Duodenal mucosa (tissue), 2 donors: Measurements from ENCODE around the gene CDKN1B.
A peak's percentile ranks its signal among the peaks of the same experiment; 100 is the strongest.

Source experiments
- H3K27ac ChIP-seq: one replicate; pipeline ENCODE4 v1.7.0; 2013; ENCODE audit warnings: low read depth, low read length
- H3K27me3 ChIP-seq, 2 donors: one replicate each; pipeline ENCODE4 v1.7.0; 2013; ENCODE audit warnings: low read length in 2 of 2, control low read depth in 1 of 2; ENCODE audit not compliant: insufficient read depth in 2 of 2, control insufficient read depth in 1 of 2
- H3K36me3 ChIP-seq, 2 donors: one replicate each; pipeline ENCODE4 v1.7.0; 2013; ENCODE audit warnings: low read length in 2 of 2, control low read depth in 1 of 2; ENCODE audit not compliant: insufficient read depth in 2 of 2, control insufficient read depth in 1 of 2
- H3K4me1 ChIP-seq, 2 donors: one replicate each; pipeline ENCODE4 v1.7.0; 2013; ENCODE audit warnings: low read length in 2 of 2, control low read depth in 1 of 2; ENCODE audit not compliant: insufficient read depth in 2 of 2, control insufficient read depth in 1 of 2
- H3K4me3 ChIP-seq, 2 donors: one replicate each; pipeline ENCODE4 v1.7.0; 2013; ENCODE audit warnings: low read length in 2 of 2, low read depth in 1 of 2
- H3K9ac ChIP-seq, 2 donors: one replicate each; pipeline ENCODE4 v1.7.0; 2013; ENCODE audit warnings: low read length in 2 of 2, low read depth in 1 of 2
- H3K9me3 ChIP-seq, 2 donors: one replicate each; pipeline ENCODE4 v1.7.0; 2013; ENCODE audit warnings: low read length in 2 of 2, control low read depth in 1 of 2; ENCODE audit not compliant: control insufficient read depth in 1 of 2

The CDKN1B gene

DNA sequence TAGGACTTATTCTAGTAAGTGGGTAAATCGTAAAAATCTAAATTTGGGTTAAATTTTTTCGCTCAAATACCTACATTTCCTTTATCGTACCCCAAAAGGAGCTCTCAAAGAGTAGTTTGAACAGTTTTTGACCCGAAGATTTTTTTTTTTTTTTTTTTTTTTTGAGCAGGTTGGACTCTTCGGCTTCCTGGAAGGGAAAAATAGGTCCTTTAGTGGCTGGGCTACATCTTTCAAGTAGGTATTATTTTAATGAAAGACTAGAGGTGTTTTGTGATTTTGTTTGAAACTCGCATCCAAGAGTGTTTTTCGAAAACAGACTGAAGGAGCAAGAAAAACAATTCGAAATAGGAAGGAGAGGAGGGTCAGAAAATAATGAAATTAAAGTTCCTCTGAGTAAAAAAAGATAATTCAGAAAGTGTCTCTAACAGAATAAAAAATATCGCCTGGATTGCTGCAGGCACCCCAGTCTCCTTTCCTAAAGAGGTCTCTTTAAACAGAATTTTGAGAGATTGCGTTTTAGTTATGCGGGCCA is 6.0 kb downstream of the CDKN1B start:
- peaks cover 28 to 32% of the 10 kb centered on the region in 2 donors for H3K4me1 ChIP-seq
- H3K27ac ChIP-seq: peak overlapping the region; percentile 98
- H3K9me3 ChIP-seq: no peaks in the 10 kb centered on the region
- H3K27me3 ChIP-seq: no peaks in the 10 kb centered on the region
- H3K9ac ChIP-seq: peak overlapping the region; percentile 85 to 100
- H3K36me3 ChIP-seq: peaks cover 12 to 25% of the 10 kb centered on the region in 2 donors
- peak overlapping the region; percentile 76 to 87 for H3K4me3 ChIP-seq

GRCh38 chr12:12723681-12724420 is 6.7 kb downstream of the CDKN1B start:
- Histone ChIP-seq H3K4me3 (peak overlapping the region; percentile 76 to 87), H3K9ac (peak overlapping the region; percentile 85 to 100), H3K4me1 (peaks cover 28 to 35% of the 10 kb centered on the region in 2 donors)

DNA sequence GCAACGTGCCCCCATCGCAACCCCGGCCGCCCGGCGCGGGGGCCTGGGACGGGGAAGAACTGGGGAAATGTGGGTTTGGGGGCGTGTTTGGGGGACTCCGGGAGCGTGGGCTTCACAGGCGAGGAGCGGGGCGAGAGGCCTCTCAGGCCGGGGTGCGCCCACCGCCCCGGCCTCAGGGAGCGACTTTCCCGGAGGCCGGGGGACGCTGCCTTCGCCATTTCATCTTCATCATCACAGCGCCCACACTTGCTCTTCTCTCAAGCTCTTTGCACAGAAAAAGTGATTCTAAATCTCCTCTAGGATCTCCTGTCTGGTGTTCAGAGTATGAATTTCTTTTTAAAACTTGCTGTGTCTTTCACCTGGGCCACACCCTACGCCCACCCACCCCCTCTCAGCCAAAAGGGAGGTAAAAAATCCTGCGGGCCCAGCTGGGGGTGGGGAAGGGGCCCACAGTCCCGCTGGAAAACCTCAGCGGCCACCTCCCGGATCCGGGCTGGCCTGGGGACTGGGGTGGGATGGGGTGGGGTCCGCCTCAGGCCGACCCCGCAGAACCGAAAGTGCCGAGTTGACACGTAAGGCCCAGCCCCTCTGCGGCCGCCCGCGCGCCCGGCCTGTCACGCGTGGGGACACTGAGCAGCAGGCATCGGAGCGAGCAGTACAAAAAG is 7.4 kb downstream of the CDKN1B start:
- peak overlapping the region; percentile 85 to 100 for H3K9ac ChIP-seq
- no peaks in the 10 kb centered on the region for H3K9me3 ChIP-seq
- peak overlapping the region; percentile 76 to 87 for H3K4me3 ChIP-seq
- H3K36me3 ChIP-seq: peaks cover 11 to 14% of the 10 kb centered on the region in 2 donors
- H3K27me3 ChIP-seq: no peaks in the 10 kb centered on the region
- H3K27ac ChIP-seq: peak overlapping the region; percentile 98
- H3K4me1 ChIP-seq: peaks cover 28 to 31% of the 10 kb centered on the region in 2 donors

More at GRCh38 chr12:12723681-12724420, 6.7 kb downstream of the CDKN1B start:
- no peaks in the 10 kb centered on the region for H3K27me3 ChIP-seq
- peaks cover 12 to 19% of the 10 kb centered on the region in 2 donors for H3K36me3 ChIP-seq
- H3K9me3 ChIP-seq: no peaks in the 10 kb centered on the region
- H3K27ac ChIP-seq: peak overlapping the region; percentile 98

- H3K27ac ChIP-seq: peak overlapping the region; percentile 98
- peak overlapping the region; percentile 96 to 100 for H3K9ac ChIP-seq
- no peaks in the 10 kb centered on the region for H3K9me3 ChIP-seq
- peaks cover 9 to 11% of the 10 kb centered on the region in 2 donors for H3K36me3 ChIP-seq
- H3K4me1 ChIP-seq: peaks cover 26 to 27% of the 10 kb centered on the region in 2 donors
- peak overlapping the region; percentile 87 to 90 for H3K4me3 ChIP-seq
- H3K27me3 ChIP-seq: no peaks in the 10 kb centered on the region
Measured at GRCh38 chr12:12725086-12725955, 8.2 kb downstream of the CDKN1B start.

DNA sequence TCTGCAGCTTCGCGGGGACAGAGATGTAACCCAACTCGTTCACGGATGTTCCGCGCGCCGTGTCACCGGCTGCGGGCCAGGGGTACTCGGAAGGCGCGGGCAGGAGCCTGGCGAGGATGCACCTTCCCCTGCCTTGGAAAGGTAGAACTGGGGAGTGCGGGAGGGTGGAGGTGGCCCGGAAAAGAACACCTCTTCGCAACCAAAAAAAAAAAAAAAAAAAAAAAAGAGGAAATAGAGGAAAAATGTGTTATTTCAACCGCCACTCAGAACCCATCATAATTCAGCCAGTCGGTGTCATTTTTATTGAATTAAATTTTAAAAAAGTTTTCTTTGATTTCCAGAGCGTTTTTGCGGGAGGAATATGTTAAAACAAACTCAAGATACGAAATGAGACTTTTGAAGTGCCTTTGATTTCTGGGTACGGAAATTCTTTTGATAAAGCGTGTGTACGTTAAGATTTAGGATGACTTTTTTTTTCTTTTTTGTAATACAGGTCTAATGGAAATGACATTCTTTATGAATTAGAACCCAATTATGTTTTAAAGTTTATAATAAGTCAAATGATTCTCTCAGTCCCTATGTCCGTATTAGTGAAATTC is 8.9 kb downstream of the CDKN1B start:
- Histone ChIP-seq H3K9me3 (no peaks in the 10 kb centered on the region), H3K4me1 (peaks cover 20% of the 10 kb centered on the region in 2 donors), H3K27ac (peak overlapping the region; percentile 98)

DNA sequence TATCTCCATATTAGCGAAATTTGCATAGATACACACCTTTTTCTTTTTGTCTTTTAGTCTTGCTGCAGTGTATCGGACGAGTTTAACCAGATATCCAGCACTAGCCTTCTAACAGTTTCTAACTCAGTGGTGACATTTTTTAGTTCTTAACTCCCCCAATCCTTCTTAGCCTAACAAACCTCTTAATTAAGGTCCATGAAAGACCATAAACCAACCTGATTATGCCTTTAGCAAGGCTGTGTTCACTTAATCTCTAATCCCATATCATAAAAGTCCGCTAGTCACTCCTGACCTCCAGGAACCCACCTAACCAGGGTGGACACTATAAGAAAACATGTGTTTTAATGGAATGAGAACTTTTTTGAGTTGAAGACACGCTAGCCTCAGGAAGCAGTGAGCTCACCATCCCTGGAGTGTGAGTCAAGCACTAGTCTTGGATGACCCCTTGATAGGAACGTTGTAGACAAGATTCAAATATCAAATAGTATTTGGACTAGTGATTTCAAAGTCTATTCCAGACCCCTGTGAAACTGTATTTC is 9.5 kb downstream of the CDKN1B start:
- peak overlapping the region; percentile 46 for H3K27ac ChIP-seq
- H3K27me3 ChIP-seq: no peaks in the 10 kb centered on the region
- peak overlapping the region; percentile 96 to 100 for H3K9ac ChIP-seq
- H3K9me3 ChIP-seq: no peaks in the 10 kb centered on the region
- peaks cover 0 to 5% of the 10 kb centered on the region in 2 donors for H3K36me3 ChIP-seq
- peak overlapping the region; percentile 79 to 90 for H3K4me3 ChIP-seq
- H3K4me1 ChIP-seq: peaks cover 14 to 16% of the 10 kb centered on the region in 2 donors

More for the DNA sequence above, 8.9 kb downstream of the CDKN1B start:
- H3K36me3 ChIP-seq: peaks cover 3 to 11% of the 10 kb centered on the region in 2 donors
- peak overlapping the region; percentile 96 to 100 for H3K9ac ChIP-seq
- peak overlapping the region; percentile 79 to 90 for H3K4me3 ChIP-seq
- no peaks in the 10 kb centered on the region for H3K27me3 ChIP-seq

DNA sequence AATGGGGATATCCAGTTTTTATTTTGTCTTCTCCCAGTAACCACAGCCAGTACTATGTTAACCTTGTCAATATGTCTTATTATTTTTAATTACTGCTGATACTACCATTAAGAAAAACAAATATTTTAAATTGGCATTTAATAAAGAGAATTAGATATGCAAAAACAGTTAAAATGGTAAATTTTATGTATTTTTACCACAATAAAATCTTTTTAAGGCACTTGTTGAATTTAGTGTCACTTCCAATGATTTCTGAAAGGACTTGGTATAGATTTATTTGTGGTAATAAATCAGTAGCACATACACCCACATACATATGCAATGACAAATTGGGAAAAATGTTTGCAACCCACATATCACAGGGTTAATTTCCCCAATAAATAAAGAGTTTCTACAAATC is 14.0 kb downstream of the CDKN1B start:
- no peak overlapping the region for H3K27ac ChIP-seq
- peaks cover 21 to 29% of the 10 kb centered on the region in 2 donors for H3K4me1 ChIP-seq

DNA sequence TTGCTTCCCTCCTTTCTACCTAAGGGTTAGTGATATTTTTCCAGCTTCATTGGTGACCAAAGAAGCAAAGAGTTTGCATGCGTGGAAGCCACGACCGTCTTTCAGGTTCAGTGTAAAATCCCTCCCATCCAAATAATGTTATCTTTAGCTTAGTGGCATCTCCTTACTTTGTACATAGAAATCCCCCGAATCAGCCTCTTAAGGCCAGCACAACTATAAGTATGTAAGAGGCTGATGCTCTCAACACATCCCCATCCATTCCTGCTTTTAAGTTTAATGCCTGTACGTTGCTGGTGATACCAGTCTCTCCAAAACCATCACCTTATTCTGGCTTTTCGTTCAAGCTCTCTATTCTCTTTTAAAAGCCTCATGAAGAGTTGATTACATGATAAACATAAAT is 14.6 kb downstream of the CDKN1B start:
- Histone ChIP-seq H3K9ac (no peak overlapping the region), H3K36me3 (no peaks in the 10 kb centered on the region), H3K27ac (no peak overlapping the region), H3K4me1 (peaks cover 24 to 28% of the 10 kb centered on the region in 2 donors), H3K9me3 (no peaks in the 10 kb centered on the region), H3K27me3 (no peaks in the 10 kb centered on the region), H3K4me3 (no peak overlapping the region)

More for the DNA sequence above, 14.0 kb downstream of the CDKN1B start:
- Histone ChIP-seq H3K9ac (no peak overlapping the region), H3K27me3 (no peaks in the 10 kb centered on the region), H3K4me3 (no peak overlapping the region), H3K9me3 (no peaks in the 10 kb centered on the region), H3K36me3 (no peaks in the 10 kb centered on the region)

- H3K27me3 ChIP-seq: no peaks in the 10 kb centered on the region
- H3K9ac ChIP-seq: no peak overlapping the region
- no peak overlapping the region for H3K27ac ChIP-seq
- H3K36me3 ChIP-seq: no peaks in the 10 kb centered on the region
- no peaks in the 10 kb centered on the region for H3K9me3 ChIP-seq
- peaks cover 25% of the 10 kb centered on the region in 2 donors for H3K4me1 ChIP-seq
- H3K4me3 ChIP-seq: no peak overlapping the region
Measured at GRCh38 chr12:12733118-12733517, 15.9 kb downstream of the CDKN1B start.
